OCI-M2 (cell line): ENCODE results near the gene INSR.
"Not testable (repeated sequence)": the region's sequence is repeated elsewhere in the genome, so short reads cannot be mapped to it uniquely, and the experiment has no call there.

Source experiments
- DNase-seq: peaks from one replicate; lab custom pipeline; 2025; ENCODE audit not compliant: unreplicated experiment; lab: John Stamatoyannopoulos, UW

Gene INSR

DNA sequence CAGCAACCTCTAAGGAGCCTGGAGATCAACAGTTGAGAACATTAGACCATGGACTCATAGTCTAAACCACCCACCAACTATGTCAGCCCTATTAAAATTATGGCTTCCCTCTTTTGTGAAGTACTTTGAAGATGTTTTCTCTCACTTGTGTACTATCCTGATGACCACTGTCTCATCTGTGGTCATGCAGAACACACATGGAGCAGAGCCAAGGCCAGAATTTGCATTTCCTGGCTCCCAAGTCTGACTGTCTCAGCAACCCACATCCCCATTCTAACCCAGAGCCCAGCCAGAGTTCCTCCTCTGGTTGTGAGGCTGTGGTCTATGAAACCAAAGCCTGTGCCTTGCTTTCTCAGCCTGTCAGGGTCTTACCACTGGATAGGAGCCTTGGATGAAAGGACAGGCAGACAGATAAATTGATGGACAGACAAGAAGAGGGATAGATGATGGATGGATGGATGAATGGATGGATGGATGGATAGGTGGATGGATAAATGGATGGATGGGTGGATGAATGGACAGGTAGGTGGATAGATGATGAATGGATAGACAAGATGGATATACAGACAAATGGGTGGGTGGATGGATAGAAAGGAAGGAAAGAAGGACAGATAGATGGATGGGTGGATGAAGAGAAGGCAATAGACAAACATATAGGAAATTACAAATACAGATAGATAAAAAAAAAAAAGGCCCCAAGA is 189.3 kb downstream of the INSR start:
- no peak for DNase-seq

GRCh38 chr19:7101498-7102253 is 192.5 kb downstream of the INSR start:
- DNase-seq, result no peak

GRCh38 chr19:7099597-7099921 is 194.7 kb downstream of the INSR start:
- no peak for DNase-seq

DNA sequence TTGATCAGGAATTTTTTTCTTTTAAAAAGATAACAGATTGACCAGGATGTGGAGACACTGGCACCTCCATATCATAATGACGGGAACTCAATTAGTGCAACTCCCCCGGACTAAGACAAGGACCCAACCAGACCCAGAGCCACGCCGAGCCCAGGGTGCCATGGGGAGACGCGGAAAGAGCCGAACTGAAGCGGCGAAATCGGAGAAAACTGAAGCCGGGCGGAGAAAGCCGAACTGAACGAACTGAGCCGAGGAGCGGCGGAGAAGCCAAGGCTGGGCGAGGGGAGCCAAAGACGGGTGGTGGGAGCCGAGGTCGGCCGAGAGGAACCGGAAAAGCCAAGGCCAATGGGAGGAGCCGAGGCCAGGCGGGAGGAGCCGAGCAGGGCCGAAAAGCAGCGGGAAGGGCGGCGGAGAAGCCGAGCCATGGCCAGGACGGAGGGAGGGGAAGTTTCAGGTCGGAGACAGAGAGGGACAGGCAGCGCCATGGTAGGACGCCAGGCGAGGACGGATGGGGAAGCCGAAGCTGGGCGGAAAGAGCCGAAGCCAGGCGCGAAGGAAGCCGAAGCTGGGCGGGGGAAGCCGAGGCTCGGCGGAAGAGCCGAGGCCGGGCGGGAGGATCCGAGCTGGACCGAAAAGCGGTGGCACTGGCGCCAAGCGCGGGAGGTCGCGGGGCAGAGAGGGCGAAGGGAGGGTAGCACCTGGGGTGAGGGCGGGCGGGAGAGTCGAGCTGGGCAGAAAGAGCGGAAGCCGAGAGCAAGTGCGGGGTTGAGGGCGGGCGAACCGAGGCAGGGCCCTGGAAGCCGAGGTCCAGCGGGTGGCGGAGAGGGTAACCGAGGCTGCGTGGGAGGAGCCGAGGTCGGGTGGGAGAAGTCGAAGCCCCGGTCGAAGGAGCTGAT is 195.3 kb downstream of the INSR start:
- peak; percentile 52 for DNase-seq

DNA sequence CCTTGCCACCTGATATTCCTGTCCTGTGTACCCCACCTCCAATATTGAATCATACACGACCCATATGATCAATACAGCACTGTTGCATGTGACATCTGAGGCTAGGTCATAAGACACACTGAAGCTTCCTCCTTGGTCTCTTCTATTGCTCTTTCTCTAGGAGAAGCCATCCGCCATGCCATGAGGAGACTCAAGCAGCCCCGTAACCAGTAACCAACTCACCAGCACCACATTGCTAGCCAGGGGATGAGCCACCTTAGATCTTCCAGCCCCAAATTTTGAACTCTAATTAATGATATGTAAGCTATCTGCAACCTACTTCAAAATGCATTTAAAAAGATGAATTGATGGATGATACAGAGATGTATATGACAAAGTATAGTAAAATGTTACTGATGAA is 196.1 kb downstream of the INSR start:
- DNase-seq, result no peak

GRCh38 chr19:7088999-7089398 is 205.2 kb downstream of the INSR start:
- no peak for DNase-seq

- DNase-seq, result no peak
These were observed 210.9 kb downstream of the INSR start for GRCh38 chr19:7083076-7083956.

DNA sequence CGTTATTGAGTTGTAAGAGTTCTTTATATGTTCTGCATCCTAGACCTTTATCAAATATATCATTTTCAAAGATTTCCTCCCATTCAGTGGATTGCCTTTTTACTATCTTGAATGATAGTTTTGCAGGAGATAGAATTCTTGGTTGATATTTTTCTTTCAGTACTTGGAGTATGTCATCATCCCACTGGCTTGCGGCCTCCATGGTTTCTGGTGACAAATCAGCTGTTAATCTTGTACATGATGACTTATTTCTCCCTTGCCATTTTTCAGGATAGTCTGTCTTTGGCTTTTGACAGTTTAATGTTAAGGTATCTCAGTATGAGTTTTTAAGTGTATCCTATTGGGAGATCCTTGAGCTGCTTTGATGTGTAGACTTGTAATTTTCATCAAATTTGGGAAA is 216.2 kb downstream of the INSR start:
- DNase-seq, result no peak

GRCh38 chr19:7076151-7076550 is 218.1 kb downstream of the INSR start:
- no peak for DNase-seq

DNA sequence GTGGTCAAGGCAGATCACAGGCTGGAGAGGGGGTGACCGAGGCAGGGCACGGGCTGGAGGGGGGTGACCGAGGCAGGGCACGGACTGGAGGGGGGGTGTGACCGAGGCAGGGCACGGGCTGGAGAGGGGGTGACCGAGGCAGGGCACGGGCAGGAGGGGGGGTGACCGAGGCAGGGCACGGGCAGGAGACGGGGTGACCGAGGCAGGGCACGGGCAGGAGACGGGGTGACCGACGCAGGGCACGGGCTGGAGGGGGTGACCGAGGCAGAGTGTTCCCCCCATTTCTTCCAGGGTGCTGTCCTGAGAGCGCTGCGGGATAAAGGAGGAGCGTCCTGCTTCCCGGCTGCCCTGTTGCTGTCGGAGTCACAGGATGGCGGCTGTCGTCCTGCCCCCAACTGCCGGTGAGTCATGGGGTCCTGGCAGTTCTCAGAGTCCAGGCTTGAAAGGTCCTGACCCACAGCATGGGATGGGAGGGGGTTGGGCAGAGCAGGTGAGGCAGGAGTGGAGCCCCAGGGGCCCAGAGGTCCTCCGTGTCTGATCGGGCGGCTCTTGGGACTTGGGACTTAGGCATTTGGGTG is 219.4 kb downstream of the INSR start:
- DNase-seq, result no peak

- DNase-seq, result no peak
These were observed 221.7 kb downstream of the INSR start for GRCh38 chr19:7072541-7072940.

- DNase-seq, result no peak
These were observed 224.3 kb downstream of the INSR start for GRCh38 chr19:7069904-7070226.

GRCh38 chr19:7069042-7069903 is 224.9 kb downstream of the INSR start, which contains the start of gene ZNF557:
TSS of gene ZNF557 (plus strand) at chr19:7069703. CDS start at chr19:7075075, 5,372 bp downstream.
- DNase-seq, result peak; percentile 79

DNA sequence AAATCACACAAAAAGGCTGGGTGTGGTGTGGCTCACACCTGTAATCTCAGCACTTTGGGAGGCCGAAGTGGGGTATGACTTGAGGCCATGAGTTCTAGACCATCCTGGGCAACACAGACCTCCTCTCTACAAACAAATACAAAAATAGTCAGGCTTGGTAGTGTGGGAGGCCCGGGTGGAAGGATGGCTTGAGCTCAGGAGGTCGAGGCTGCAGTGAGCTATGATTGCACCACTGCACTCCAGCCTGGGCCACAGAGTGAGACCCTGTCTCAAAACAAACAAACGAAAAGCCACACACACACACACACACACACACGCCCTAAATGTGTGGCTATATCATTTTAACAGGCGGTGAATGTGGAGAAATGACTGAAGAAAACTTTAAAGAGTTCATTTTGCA is 225.6 kb downstream of the INSR start:
- no peak for DNase-seq

DNA sequence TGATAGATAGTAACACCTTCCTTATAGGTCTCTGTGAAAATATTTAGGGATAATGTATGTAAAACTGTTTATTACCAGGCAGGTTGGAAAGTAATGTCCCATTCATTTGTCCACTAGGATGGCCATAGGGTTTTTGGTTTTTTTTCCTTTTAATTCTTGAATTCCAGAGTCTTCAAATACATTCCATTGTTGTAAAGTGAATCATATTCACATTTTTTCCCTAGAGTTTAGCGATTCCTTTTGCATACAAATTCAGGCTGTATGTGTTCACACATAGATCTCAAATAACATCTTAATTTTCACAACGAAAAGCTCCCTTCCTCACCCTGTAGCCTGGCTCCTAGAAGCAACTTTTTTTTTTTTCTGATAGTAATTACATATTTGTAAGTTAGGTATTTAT is 226.5 kb downstream of the INSR start:
- no peak for DNase-seq

GRCh38 chr19:7067122-7067521 is 227.1 kb downstream of the INSR start:
- DNase-seq, result not testable (repeated sequence)

DNA sequence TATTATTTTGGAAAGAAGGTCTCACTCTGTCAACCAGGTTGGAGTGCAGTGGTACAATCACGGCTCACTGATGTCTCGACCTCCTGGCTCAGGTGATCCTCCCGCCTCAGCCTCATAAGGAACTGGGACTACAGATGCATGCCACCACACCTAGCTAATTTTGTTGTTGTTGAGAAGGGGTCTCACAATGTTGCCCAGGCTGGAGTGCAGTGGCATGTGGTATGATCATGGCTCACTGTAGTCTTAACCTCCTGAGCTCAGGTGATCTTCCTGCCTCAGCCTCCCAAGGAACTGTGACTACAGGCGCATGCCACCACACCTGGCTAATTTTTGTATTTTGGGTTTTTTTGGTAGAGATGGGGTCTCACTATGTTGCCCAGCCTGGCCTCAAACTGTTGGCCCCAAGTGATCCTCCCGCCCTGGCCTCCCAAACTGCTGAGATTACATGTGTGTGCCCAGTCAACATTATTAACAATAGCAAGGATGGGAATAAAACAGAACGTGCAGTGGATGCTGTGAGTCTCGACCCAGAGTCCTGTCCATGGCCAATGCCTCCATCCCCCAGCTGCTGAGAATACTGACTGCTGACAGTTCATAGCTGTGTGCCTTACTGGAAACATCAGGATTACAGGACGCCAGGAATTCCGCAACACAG is 230.3 kb downstream of the INSR start:
- DNase-seq, result no peak

- no peak for DNase-seq
These were observed 230.9 kb downstream of the INSR start for GRCh38 chr19:7063339-7063738.
